GM12872 (cell line): Measurements from ENCODE around the gene HMGA1.

Source experiments
- TF ChIP-seq, protein P1 (sequence below): IDR thresholded peaks from 3 replicates; pipeline ENCODE4 v1.5.1; 2011; ENCODE audit warnings: low read depth, mild to moderate bottlenecking, low read length, moderate library complexity; ENCODE audit not compliant: insufficient read depth

HMGA1 gene

DNA sequence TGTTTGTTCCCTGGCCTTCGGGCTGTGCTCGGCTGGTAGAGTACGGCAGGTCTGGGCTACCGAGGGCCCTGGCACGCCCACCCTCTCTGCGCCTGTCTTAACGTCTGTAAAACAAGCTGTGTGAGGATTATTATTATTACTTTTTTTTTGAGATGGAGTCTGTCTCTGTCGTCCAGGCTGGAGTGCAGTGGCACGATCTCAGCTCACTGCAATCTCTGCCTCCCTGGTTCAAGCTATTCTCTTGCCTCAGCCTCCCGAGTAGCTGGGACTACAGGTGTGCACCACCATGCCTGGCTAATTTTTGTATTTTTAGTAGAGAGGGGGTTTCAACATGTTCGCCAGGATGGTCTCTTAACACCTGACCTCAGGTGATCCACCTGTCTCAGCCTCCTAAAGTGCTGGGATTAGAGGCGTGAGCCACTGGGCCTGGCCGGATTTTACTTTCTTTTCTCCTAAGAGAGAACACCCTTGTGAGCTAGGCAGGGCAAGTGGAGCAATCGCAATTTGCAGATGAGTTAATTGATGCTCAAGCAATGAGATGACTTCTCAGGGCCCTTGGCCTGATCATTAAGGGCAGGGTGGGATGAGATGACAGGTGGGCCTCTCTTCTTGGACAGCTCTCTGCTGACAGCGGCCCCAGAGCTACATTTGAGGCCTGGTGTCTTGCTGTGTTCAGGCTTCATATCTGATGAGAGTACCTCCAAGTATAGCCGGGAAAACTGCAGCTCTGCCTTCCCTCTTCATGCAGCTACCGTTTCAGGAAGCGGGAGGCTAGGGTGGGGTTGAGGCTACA is 13.0 kb downstream of the HMGA1 start:
- TF ChIP-seq, protein P1, sequence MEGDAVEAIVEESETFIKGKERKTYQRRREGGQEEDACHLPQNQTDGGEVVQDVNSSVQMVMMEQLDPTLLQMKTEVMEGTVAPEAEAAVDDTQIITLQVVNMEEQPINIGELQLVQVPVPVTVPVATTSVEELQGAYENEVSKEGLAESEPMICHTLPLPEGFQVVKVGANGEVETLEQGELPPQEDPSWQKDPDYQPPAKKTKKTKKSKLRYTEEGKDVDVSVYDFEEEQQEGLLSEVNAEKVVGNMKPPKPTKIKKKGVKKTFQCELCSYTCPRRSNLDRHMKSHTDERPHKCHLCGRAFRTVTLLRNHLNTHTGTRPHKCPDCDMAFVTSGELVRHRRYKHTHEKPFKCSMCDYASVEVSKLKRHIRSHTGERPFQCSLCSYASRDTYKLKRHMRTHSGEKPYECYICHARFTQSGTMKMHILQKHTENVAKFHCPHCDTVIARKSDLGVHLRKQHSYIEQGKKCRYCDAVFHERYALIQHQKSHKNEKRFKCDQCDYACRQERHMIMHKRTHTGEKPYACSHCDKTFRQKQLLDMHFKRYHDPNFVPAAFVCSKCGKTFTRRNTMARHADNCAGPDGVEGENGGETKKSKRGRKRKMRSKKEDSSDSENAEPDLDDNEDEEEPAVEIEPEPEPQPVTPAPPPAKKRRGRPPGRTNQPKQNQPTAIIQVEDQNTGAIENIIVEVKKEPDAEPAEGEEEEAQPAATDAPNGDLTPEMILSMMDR = no peak

- TF ChIP-seq, protein P1 = no peak
Observed at GRCh38 chr6:34259529-34260069, 22.9 kb downstream of the HMGA1 start.

- TF ChIP-seq, protein P1 = no peak
Observed at GRCh38 chr6:34260576-34261267, 24.0 kb downstream of the HMGA1 start.

DNA sequence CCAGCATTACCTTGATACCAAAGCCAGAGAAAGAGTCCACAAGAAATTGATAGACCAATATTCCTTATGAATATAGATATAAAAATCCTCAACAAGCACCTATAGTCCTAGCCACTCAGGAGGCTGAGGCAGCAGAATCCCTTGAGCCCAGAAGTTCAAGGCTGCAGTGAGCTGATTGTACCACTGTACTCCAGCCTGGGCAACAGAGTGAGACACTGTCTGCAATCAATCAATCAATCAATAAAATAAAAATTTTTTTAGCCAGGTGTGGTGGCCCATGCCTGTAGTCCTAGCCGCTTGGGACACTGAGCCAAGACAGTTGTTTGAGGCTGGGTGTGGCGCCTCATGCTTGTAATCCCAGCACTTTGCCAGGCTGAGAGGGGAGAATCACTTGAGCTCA is 31.1 kb downstream of the HMGA1 start:
- TF ChIP-seq, protein P1 = no peak

GRCh38 chr6:34272013-34272926 is 35.6 kb downstream of the HMGA1 start:
- TF ChIP-seq, protein P1 = peak; percentile 37; the same call in 2 of the 3 replicates

DNA sequence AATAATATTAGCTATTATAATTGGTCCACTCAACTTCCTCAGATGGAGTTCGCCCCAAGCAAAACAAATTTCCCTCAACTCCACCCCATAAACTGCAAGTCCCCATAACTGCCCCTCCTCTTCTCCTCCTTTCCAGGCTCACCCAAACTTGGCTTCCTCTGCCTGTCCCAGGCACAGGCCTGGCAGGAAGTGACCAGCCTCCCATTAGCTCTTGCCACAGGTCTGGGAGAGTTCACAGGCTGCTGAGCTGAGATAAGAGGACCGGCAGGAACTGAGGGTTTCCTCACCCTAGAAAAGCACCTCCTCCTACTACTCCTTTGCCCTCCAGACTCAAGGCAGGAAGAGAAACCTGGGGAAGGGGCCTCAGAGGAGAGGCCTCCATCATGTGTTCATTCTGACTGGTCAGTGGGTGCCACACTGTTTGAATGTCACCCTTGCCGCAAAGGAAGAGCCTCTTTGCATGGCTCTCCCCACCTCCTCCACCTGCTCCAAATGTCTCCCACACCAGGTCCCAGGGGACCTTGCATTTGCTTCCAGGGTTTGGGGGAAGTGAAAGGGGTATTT is 36.7 kb downstream of the HMGA1 start:
- TF ChIP-seq, protein P1 = no peak

DNA sequence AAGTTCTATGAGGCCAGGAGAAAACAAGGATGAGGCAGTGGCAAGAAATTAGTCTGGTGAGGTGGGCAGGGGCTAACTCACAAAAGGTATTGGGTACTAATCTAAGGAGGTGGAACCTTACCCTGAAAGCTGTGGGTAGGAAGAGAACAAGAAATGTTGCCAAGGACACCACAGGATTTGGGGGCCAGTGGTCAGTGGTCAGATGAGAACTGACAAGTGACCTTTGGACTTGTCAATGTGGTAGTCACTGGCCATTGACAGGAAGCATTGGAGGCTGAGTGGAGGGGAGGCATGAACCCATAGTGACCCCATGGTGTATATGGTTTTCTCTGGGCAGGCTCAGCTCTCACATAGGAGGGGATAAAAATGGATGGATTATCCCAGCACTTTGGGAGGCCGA is 37.5 kb downstream of the HMGA1 start:
- TF ChIP-seq, protein P1 = no peak
